Gastroesophageal sphincter (tissue), 4 donors: ENCODE results near the gene RASSF1. TPM values are rescaled to one million over a fixed set of nuclear protein-coding genes. Genes with fewer than 3 reads are reported as not detected.

Experiments used
- ATAC-seq: fragments of 150-250 bp; one replicate; pipeline ENCODE4 v1.9.1; 2016; ENCODE audit warnings: mild to moderate bottlenecking, moderate library complexity
- H3K27ac ChIP-seq, 4 donors: fragments of 200-600 bp; sonication (generic) in 3 of 4; 1 replicate in 3 of 4; 2 replicates in 1 of 4; pipeline ENCODE4 v1.5.1; 2016 to 2019
- H3K27me3 ChIP-seq: fragments of 200-600 bp; sonication (generic); one replicate; pipeline ENCODE4 v1.5.1; 2019
- H3K36me3 ChIP-seq, 2 donors: fragments of 200-600 bp; sonication (generic); one replicate each; pipeline ENCODE4 v1.5.1; 2019; ENCODE audit warnings: control low read depth in 1 of 2
- H3K4me1 ChIP-seq, 3 donors: fragments of 200-600 bp; sonication (generic); 1 replicate in 2 of 3; 2 replicates in 1 of 3; pipeline ENCODE4 v1.5.1; 2016 to 2019; ENCODE audit warnings: control low read depth in 2 of 3
- H3K4me3 ChIP-seq, 2 donors: fragments of 200-600 bp; sonication (generic); one replicate each; pipeline ENCODE4 v1.5.1; 2019; ENCODE audit warnings: mild to moderate bottlenecking in 1 of 2, moderate library complexity in 1 of 2
- H3K9me3 ChIP-seq, 3 donors: fragments of 200-600 bp; sonication (generic); one replicate each; pipeline ENCODE4 v1.5.1; 2017 to 2019; ENCODE audit warnings: control low read depth in 2 of 3
- EP300 ChIP-seq: sonication (generic); formaldehyde crosslinking; IDR thresholded peaks from one replicate; pipeline ENCODE4 v1.6.1; 2017; ENCODE audit warnings: antibody characterized with exemption, mild to moderate bottlenecking
- POLR2A ChIP-seq, 2 donors: fragments of 450-650 bp; IDR thresholded peaks; one replicate each; pipeline ENCODE4 v1.6.1; 2017; ENCODE audit warnings: antibody characterized with exemption in 2 of 2, mild to moderate bottlenecking in 2 of 2, moderate library complexity in 1 of 2
- POLR2AphosphoS5 ChIP-seq: sonication (generic); formaldehyde crosslinking; IDR thresholded peaks from one replicate; pipeline ENCODE4 v1.6.1; 2017; ENCODE audit warnings: antibody characterized with exemption
- whole genome bisulfite sequencing, 2 donors: methylation state at CpG; one replicate each; pipeline ENCODE4 v1.1.5; 2018; ENCODE audit warnings: low coverage in 1 of 2; 5-methylcytosine and 5-hydroxymethylcytosine counted together
- total RNA-seq, 4 donors: library from RNA; depleted of rRNA; stranded (reverse); fragments of >200 nt; gene quantifications; one replicate each; pipeline ENCODE4 v1.1.0, GENCODE V29; 2016
- TF ChIP-seq, protein P1 (sequence below), 4 experiments: fragments of 200-600 bp in 2 of 4; fragments of 450-650 bp in 2 of 4; sonication (generic) in 1 of 4; IDR thresholded peaks; one replicate each; pipeline ENCODE4 v1.5.1; 2017 to 2019; ENCODE audit warnings: antibody characterized with exemption in 4 of 4, mild to moderate bottlenecking in 2 of 4, moderate library complexity in 2 of 4

Gene RASSF1
- total RNA-seq, 4 donors from 2014 or later = 24.5 to 40.3 (median 26.9) TPM

DNA sequence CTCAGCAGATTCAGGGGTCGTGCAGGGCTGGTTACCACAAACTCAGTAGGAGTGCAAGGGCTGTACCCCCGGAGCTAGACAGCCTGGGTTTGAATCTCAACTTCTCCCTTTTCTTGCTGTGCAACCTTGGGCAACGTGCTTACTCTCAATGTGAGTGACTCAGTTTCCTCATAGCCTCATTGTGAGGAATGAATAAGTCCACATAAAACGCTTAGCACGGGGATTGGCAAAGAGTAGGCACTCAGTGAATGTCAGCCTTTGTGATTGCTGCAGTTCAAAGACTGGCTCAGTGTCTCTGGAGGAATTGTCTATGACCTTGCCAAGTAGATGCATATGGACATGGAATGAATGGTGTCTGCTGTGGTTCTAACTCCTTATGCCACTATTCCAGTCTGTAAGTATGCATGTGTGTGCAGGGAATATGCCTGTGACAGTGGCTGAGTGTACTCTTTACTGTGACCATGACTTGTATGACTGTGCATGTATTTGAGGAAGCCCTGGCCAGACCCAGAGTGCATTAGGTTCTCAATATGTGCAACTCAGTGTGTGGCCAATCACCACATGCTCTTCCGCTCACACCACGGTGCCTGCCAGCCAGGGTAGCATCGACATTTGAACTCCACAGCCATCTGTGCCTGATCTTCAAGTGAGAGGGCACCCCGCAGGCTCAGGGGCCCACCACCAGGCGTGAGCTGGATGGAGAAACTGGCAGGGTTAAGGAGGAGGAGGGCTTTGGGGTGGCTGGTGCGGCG is 40.5 kb downstream of the RASSF1 start:
- WGBS, 2 donors = 26 to 27% methylated on average over 5 of the region's 12 CpGs
- peaks cover 0 to 56% (median 26%) of the 10 kb centered on the region in 3 donors for H3K4me1 ChIP-seq
- ATAC-seq = no peak

DNA sequence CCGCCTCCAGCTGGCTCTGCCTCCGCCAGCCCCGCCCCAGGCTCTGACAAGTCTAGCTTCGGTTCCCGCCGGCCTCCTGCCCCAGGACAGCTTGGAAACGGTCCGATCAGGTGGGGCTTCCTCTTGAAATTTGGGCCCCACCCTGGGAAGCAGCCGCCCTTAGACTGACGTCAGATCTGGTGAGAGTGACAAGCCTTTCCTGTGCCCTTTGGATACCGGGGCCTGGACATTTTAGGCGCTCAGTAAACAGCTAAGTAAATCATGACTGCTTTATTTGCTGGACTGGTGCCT is 41.1 kb downstream of the RASSF1 start:
- H3K4me1 ChIP-seq = peaks cover 0 to 56% (median 26%) of the 10 kb centered on the region in 3 donors
- WGBS, 2 donors = 0% methylated on average over 1 of the region's 12 CpGs; no CpG with 5 or more reads in 1 of the 2 donors
- H3K27ac ChIP-seq = peak overlapping the region; percentile 64 to 92 (median 90)
- TF ChIP-seq POLR2AphosphoS5 = no peak
- TF ChIP-seq, protein P1, sequence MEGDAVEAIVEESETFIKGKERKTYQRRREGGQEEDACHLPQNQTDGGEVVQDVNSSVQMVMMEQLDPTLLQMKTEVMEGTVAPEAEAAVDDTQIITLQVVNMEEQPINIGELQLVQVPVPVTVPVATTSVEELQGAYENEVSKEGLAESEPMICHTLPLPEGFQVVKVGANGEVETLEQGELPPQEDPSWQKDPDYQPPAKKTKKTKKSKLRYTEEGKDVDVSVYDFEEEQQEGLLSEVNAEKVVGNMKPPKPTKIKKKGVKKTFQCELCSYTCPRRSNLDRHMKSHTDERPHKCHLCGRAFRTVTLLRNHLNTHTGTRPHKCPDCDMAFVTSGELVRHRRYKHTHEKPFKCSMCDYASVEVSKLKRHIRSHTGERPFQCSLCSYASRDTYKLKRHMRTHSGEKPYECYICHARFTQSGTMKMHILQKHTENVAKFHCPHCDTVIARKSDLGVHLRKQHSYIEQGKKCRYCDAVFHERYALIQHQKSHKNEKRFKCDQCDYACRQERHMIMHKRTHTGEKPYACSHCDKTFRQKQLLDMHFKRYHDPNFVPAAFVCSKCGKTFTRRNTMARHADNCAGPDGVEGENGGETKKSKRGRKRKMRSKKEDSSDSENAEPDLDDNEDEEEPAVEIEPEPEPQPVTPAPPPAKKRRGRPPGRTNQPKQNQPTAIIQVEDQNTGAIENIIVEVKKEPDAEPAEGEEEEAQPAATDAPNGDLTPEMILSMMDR (IDR thresholded peaks at IDR 0.05) = no peak
- no peak for TF ChIP-seq POLR2A (IDR thresholded peaks at IDR 0.05)
- TF ChIP-seq EP300 = no peak
- no peak for ATAC-seq
- peak overlapping the region; percentile 29 to 68 for H3K4me3 ChIP-seq
- H3K27me3 ChIP-seq = no peaks in the 10 kb centered on the region
- no peaks in the 10 kb centered on the region for H3K9me3 ChIP-seq
- peaks cover 0 to 12% of the 10 kb centered on the region in 2 donors for H3K36me3 ChIP-seq

More for the DNA sequence above, 40.5 kb downstream of the RASSF1 start:
- TF ChIP-seq POLR2A (IDR thresholded peaks at IDR 0.05) (no peak), POLR2AphosphoS5 (no peak), EP300 (no peak)
- TF ChIP-seq, protein P1 (IDR thresholded peaks at IDR 0.05) = no peak
- H3K36me3 ChIP-seq = peaks cover 0 to 12% of the 10 kb centered on the region in 2 donors
- H3K4me3 ChIP-seq = peak overlapping the region; percentile 29 to 68
- no peaks in the 10 kb centered on the region for H3K27me3 ChIP-seq
- H3K9me3 ChIP-seq = no peaks in the 10 kb centered on the region
- peak overlapping the region; percentile 64 to 92 (median 90) for H3K27ac ChIP-seq

DNA sequence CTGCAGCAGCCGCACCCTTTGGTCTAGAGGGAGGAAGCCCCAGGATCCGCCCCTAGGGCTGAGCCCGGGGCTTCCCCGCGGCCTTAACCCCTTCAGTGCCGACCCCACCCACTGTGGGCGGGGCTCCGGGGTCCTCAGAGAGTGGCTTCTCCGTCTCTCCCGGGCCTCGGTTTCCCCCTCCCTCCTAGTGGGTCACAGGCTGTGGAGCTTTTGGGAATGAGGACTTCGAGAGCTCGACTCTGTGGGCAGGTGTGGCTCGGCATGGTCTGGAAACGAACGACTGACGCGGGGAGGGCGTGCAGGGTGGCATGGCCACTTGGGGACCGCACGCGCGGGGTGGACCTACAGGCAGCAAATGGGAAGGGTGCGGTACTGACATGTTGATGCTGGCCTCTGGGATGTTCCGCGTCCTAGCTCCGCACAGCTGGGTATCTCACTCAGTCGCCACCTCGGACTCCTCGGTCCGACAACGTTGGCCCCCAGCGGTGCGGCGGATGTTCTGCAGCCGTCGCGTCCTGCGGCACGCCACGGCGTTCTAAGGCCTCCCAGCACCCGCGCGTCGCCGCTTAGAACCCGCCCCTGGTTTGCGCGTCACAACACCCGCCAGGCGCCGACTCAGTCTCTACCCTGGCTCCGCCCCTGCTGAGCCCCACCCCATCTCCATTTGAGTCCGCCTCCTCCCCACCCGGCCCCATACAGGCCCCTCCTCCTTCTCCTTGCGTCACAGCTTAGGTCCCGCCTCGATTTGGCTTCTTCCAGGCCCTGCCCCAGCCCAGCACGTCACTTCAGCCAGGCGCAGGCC is 41.6 kb downstream of the RASSF1 start, which contains the start of the genes HYAL3 and NAA80:
Gene HYAL3, minus strand, starts transcription at position 570 of the 802 bp plus-strand sequence. CDS start 3,803 bp downstream, outside the sequence.
Gene NAA80, minus strand, starts transcription at position 570 of the 802 bp plus-strand sequence. CDS start 1,942 bp downstream, outside the sequence.
- H3K36me3 ChIP-seq = peaks cover 0 to 12% of the 10 kb centered on the region in 2 donors
- no peaks in the 10 kb centered on the region for H3K27me3 ChIP-seq
- no peaks in the 10 kb centered on the region for H3K9me3 ChIP-seq
- peak within 1 kb of the TSS; percentile 64 to 92 (median 90) for H3K27ac ChIP-seq
- ATAC-seq = peak; percentile 92
- peaks cover 0 to 56% (median 26%) of the 10 kb centered on the region in 3 donors for H3K4me1 ChIP-seq
- peak within 1 kb of the TSS; percentile 41 to 68 for H3K4me3 ChIP-seq
- WGBS, 2 donors = 1% methylated on average over 14 of the region's 61 CpGs; no CpG with 5 or more reads in 1 of the 2 donors
- TF ChIP-seq, protein P1 (IDR thresholded peaks at IDR 0.05) = peak in 3 of 4 experiments; percentile 40 to 76 (median 69)
- TF ChIP-seq EP300 (no peak), POLR2A (IDR thresholded peaks at IDR 0.05) (peak; percentile 91 to 92), POLR2AphosphoS5 (peak; percentile 92)

DNA sequence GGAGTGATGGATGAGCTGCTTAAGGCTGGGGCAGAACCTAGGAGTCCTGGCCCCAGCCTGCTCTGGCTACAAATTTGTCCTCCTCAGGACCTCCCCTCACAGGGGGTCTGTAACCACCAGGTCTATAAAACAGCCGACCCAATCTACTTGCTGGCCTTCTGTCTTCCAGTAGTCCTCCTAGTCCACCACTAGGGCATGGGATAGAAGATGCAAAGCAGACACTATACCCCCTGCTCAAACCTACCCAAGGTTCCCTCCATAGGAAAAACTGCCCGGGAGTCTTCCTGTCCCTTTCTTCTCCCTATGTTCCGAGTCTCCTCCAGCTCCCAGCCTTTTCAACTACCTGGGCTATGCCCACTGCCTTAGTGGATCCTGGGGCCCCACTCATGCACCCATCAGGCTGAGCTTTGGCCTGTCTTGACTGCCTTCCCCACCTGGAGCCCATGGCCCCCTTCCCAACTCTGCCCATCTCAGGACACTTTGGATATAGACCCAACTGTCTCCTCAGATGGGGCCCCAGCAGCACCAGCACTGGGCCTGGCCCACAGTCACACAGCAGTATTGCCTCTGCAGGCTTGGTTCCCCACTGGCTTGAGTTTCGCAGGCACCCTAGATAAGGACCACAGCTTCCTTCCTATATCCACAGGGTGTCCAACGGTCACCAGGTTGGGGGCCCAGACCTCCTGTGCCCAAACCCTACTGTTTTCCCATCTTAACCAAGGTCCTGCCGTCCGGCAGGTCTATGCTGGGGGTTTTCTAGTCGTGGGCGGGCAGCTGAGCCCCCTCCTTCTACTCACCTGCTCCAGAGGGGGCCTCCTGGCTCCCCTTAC is 42.5 kb downstream of the RASSF1 start:
- H3K4me3 ChIP-seq = peak overlapping the region; percentile 41 to 68
- H3K9me3 ChIP-seq = no peaks in the 10 kb centered on the region
- TF ChIP-seq POLR2AphosphoS5 (no peak), POLR2A (IDR thresholded peaks at IDR 0.05) (no peak), EP300 (no peak)
- TF ChIP-seq, protein P1 (IDR thresholded peaks at IDR 0.05) = no peak
- H3K36me3 ChIP-seq = peaks cover 0 to 12% of the 10 kb centered on the region in 2 donors
- WGBS, 2 donors = 60% methylated on average over 1 of the region's 9 CpGs; no CpG with 5 or more reads in 1 of the 2 donors
- peak overlapping the region; percentile 39 to 92 (median 90) for H3K27ac ChIP-seq
- H3K4me1 ChIP-seq = peaks cover 0 to 51% (median 24%) of the 10 kb centered on the region in 3 donors
- no peak for ATAC-seq
- no peaks in the 10 kb centered on the region for H3K27me3 ChIP-seq
